Right lung (tissue), 5 donors: ENCODE data around the gene MYBBP1A. TPM values are rescaled to one million over a fixed set of nuclear protein-coding genes. Genes with fewer than 3 reads are reported as not detected.

Experiments
- DNase-seq, 2 donors: peaks; one replicate each; pipeline ENCODE4 v3.0.0-alpha.2; 2013
- polyA plus RNA-seq, 5 donors: library from polyadenylated mRNA; unstranded; fragments of 120-200 nt; gene quantifications; one replicate each; pipeline versions ENCODE4 v1.2.1 to v1.2.3, GENCODE V29; 2013; ENCODE audit warnings: inconsistent platforms in 1 of 5, low replicate concordance in 1 of 5; ENCODE audit not compliant: insufficient read length in 5 of 5, insufficient read depth in 1 of 5

Gene MYBBP1A
- polyA plus RNA-seq, 5 donors = 29.0 to 51.0 (median 35.3) TPM

DNA sequence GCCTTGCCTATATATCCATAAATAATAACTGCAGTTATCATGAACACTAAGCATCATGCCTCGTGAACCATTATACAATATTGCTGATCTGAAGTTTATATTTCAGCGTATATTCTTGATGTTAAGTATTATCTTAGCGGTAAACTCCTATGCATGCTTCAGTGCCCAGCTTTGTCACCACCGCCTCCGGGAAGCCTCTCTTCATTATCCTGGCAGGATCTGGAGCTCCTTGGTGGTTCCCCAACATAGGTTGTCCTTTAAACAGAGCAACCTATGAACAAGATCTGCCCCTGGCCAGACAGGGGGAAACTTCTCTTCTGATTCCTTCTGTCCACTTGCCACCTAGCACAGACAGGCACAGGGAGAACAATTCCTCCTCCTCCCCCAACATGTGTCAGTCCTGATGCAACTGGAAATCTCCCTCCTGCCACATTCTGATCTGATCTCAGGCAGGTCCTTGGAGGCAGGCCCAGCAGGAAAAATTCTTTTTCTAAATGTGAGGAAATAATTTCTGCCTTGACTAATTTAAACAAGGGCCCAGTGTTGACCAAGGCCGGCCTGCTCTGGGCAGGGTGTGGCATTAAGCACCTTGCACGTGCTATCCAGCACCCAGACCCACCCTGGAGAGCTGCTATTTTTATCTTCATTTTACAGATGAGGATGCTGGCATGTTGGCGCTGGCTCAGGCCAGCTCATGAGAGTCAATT is 34.1 kb downstream of the MYBBP1A start:
- DNase-seq = peak in 1 of 2 donors; percentile 53

DNA sequence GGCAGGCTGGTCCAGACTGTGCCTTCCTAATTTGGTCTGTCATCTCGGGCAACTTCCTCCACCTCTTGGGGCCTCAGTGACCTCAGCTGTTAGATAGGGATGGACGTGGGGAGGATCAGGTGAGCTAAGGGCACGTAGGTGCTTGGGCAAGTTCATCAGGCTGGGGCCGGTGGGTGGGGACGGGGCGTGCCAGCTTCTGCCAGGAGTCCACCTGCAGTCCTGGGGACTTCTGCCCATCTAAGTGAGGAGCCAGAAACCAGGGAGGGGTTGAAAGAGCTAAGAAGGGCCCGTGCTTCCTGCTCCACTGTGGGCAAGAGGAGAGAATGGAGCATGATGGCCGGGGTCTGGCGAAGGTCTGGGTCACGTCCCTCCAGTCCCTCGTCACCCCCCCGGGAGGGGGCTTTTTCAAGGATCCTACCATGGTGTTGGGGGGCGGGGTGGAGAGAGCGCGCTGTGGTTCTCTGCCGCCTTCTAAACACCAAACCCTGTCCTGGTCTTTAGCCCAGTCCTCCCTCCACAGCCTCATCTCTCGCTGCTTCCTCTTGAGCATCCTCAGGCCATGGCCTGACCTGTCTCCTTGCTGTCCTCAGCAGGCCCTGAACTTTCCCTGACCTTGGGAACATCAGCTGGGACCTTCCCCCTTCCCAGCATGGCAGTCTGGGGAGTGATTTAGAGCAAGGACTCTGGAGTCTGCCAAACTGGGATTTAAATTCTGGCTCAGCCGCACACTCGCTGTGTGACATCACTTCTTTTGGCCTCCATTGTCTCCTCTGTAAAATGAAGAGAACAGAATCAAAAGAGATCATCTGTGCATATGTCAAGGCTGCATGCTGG is 34.9 kb downstream of the MYBBP1A start:
- no peak for DNase-seq

DNA sequence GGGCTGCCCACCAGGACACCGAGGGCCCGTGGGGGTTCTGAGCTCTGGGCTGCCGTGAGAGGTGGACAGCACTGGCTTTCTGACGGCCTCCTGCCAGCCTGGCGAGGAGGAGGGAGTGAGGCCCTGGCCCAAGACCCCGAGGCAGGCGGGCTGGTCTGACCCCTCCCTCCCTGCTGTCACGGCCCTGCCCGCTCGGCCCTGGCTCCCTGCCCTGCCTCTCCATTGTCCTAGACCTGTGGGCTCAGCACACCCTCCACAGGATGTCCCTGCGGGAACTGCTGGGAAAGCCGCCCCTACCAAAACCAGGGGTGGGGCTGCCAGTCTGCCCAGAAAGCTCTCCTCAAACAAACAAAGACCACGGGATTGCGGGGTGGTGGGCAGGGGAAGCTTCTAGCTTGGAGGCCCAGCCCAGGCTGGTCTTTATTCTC is 35.8 kb downstream of the MYBBP1A start:
- peak in 1 of 2 donors; percentile 50 for DNase-seq

DNA sequence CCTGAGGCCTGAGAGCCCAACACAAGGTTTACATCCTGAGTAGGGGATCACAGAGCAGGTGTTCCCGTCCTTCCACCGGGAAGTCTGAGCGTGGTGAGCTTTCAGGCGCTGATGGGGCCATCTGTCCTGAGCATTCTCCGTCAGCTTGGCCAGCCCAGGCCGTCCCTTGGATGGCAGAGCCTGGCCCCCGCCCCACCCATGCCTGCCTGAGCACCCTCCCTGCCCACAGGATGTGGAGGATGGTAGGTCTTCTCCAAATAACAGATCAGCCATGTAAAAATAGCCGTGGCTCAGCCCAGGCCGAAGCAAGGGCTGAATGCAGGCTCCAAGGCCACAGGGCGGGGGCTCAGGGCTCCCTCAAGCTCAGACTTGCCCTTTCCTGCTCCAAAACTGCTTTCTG is 36.3 kb downstream of the MYBBP1A start:
- DNase-seq = no peak

DNA sequence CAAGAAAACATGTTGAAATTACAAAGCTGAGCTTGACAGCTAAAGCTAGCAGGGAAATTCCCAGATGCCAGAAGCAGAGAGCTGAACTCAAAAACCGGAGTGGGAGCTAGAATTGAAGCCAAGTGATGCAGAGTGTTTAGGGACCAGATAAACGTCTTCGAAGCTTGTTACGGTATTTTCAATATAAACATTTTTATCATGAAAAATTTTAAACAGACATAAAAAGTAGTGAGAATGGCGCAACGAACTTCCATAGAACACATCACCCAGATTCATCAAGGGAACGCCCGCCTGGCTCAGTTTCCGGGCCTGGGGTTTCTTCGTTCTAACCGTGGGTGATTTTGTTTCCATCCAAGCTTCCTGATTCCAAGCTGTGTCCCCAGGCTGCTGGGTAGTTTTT is 38.4 kb downstream of the MYBBP1A start:
- DNase-seq = peak in 1 of 2 donors; percentile 79

DNA sequence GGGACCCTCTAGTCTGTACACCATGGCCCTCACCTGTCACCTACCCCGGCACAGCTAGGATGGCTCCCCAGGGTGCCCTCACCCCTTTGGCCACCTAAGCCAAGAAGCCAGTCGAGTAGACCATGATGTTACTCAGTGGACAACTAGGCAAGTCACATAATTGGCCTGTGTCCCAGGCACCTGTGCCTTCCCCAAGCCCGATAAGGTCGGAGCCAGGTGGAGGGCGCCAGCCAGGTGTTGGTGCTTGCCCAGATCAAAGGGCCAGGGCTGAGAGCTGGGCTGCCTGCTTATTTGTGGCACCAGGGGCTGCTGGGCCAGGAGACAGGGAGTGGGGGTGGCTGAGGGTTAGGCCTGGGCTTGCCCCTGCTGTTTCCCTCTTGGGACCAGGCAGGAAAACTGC is 39.7 kb downstream of the MYBBP1A start:
- DNase-seq = no peak

DNA sequence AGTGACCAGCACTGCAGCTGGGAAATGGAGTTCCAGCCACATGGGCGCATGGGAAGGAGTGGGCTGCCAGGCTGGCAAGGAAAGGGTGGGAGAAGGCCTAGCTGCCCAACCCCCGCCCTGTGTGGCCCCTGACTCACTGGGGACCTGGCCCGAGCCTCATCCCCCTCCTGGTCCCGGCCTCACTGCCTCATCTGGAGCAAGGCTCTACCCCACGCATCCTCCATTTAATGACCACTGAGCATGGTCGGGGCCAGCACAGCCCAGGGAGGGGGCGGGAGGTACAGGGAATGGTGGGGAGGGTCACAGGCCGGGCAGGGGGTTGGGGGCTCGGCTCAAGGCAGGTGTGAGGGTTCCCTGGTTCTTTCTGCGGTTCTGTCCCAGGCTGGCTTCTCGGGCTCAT is 40.4 kb downstream of the MYBBP1A start:
- DNase-seq = no peak

DNA sequence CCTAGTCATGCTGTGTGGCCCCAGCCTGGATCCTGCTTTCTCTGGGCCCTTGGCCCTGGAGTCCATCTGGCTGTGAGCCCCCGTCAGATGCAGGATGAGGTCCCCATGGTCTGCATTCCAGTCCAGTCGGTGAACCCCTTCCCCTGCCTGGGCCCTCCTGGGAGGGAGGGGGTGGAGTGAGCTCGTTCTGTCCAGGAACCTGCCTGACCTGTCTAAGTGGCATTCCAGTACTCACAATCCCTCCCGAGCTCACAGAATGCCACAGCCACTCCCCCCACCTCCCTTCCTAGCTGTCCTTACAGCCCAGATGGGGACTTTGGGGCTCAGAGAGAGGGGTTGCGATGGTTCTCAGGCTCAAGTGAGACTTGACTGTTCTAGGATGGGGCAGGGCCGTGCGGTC is 41.0 kb downstream of the MYBBP1A start:
- peak; percentile 66 to 71 for DNase-seq

DNA sequence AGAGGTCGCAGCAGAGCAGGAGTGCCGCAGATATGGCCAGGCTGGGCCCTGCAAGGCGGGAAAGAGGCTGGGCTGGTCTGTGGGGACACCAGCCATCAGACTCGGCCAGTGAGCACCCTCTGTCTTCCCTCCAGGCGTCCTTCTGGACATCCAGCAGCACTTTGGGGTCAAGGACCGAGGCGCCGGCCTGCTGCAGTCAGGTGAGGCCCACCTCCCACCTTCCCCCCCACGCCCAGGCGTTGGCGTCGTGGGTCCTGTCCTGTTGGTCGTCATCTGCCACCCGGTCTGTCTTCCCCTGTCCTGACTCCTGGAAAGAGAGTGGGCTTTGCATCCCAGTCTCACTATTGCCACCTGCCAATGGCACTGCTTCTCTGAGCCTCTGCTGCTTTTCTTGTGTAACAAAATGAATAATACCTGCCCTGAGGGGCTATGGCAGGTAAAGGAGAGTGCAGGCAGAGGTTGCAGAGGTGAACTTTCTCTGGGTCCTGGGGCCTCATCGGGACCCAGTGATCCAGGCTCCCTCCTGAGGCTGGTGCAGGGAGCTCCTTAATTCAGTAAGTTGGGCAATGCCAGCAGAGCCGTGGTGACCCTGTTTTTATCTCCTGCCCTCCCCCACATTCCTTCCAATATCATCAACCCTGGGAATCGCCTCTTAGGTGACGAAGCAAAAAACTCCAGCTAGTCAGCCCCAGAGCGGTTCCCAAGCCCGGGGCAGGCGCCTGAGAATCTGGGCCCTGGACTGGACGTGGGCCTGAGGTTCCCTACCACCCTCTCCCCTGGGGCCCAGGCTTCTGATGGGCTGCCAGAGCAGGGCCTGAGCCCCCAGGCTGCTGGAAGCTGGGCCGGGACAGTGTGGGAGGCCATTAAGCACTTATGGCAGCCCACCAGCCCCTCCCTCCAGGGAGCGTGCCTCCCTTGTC is 41.8 kb downstream of the MYBBP1A start:
- no peak for DNase-seq

DNA sequence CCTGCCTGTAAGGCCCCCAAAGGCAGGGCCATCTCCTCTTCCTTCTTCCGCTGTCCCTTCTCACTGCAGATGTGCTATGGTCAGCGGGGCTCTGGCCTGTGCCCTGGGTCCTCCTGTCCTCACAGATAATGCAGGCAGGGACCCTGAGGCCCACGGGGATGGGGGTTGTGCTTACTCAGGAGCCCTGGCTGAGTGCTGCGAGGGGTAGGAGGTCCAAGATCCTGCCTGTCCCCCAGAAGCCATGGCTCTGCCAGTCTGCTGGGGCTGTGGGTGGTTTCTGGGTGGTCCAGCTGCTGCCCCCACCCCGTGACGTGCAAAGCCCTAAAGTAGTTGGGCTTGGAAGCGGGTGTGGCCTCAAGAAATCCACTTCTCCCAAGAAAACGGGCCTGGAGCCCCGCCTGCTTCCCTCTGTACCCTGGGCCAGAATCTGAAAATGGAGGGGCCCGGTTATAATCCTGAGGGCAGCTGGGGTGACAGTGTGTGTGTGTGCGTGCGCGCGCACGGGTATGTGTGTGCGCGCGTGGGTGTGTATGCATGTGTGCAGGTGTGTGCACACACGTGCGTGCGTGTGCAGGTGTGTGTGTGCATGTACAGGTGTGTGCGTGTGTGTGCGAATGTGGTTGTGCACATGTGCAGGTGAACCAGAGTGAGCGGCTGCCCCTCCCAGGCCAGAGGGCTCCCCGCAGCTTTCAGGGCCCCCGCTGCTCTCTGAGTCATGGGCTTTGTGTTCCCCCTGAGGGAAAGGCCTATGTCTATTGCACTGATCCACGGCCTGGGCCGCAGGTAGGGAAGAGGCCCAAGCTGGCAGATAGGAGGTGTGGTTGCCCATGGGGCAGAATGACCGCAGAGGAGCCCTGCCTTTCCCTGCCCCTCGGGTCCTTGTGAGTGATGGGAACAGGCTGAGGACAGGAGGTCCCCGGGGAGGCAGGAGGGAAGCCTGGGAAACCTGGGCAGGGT is 42.8 kb downstream of the MYBBP1A start:
- no peak for DNase-seq

DNA sequence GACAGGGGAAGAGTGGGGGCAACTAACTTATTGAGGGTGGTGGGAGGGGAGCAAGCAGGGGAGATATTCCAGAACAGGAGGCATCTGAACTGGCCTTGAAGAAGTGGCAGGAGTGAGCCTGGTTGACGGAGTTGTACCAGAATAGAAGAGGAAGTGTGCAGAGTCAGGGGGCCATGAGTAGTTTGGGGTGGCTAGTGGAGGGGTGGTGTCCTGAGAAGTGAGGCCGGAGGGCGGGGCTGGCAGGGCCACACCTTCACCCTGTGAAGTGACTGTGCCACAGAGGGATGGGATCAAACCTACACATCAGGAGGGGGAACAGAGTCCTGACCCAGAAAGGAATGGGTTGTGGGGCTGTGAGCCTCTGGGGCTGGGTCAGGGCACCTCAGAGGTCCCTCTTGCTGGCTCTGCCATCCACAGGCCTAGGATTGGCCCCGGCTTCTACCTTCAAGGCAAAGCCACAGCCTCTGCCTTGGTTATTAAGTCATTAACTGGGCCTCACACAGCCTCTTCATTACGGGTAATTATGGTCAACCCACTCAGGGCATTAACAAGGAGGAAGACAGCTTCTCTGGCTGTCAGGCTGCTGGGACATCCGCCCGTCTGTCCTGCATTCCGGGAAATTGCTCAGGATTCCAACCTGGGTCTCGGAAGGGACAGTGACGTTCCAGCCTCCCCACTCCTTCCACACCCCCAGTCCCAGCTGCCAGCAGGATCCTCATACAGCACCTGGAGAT is 43.8 kb downstream of the MYBBP1A start:
- no peak for DNase-seq

DNA sequence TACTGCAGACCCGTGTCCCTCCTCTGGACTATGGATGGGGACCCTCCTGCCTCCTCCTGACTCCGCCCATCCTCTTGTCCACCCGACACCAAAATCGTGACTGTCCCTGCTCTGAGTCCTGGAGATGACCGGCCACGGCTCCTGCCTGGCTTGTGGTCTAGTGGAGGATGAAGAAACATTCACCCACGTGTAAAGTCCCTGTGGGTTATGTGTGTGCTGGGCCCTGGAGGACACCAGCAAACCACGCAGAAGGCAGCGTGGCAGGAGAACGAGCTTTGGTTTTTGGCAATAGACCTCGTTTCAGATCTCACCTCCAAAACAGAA is 44.6 kb downstream of the MYBBP1A start:
- no peak for DNase-seq

DNA sequence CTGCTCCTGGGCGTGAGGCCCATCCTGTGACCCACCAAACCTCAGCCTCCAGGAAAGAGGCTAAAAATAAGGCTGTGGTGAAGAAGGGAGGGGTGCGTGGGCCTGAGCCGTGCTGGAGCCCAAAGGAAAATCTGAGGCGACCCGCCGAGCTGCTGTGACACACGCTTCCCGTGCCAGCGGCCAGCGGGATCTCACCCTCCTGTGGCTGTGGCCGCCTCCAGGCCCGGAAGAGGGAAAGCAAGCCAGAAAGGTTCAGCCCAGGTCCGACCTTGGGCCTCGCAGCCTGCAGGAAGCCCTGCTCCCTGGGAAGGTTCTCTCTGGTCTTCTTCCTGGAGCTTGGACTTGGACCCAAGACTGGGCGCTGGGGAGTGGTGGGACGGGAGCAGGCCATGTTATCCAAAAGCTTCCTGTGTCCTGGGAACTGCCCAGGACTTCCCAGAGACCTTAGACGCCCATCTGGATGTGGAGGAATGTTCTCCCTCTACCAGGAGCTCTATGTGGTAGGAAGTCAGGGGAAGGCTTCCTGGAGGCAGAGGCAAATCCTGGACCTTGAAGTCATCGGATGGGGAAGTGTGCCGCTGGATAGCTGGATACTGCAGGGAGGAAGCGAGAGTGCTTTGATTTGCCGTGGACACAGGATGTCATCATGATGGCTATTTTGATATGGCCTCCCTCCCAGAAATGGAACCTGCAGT is 45.1 kb downstream of the MYBBP1A start:
- no peak for DNase-seq

DNA sequence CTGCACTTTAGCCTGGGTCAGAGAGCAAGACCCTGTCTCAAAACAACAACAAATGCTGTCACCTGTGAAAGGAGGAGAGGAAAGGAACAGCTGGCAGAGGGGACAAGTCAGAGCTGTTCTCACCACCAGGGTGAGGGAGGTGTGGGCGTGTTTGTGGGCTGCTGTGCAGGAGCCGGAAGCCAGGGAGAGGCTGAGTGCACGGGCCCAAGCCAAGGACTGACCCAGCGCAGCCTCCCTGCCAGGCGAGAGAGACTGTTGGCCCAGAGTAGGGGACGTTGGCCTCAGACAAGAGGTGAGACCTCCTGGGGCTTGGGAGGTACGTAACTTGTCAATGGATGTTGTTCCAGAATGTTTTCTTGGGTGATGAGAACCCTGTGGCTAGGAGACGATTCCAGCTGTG is 45.8 kb downstream of the MYBBP1A start:
- no peak for DNase-seq

DNA sequence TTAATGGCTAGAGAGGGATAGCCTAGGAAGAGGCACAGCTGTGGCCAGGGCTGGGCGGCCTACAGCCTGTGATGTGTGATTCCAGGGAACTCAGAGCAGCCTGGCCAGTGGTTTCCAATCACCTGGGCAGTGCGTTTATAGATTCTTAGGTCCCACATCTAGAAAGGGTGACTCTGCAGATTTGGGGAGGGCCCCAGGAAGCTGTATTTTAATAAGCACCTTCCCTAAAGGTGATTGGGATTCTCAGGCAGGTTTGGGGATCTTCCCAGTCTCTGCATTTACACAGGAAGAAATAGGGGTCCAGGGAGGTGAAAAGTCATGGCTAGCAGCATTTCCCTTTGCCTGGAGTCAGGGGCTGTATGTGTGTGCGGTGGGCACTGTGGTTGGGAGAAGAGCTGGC is 47.0 kb downstream of the MYBBP1A start:
- no peak for DNase-seq

DNA sequence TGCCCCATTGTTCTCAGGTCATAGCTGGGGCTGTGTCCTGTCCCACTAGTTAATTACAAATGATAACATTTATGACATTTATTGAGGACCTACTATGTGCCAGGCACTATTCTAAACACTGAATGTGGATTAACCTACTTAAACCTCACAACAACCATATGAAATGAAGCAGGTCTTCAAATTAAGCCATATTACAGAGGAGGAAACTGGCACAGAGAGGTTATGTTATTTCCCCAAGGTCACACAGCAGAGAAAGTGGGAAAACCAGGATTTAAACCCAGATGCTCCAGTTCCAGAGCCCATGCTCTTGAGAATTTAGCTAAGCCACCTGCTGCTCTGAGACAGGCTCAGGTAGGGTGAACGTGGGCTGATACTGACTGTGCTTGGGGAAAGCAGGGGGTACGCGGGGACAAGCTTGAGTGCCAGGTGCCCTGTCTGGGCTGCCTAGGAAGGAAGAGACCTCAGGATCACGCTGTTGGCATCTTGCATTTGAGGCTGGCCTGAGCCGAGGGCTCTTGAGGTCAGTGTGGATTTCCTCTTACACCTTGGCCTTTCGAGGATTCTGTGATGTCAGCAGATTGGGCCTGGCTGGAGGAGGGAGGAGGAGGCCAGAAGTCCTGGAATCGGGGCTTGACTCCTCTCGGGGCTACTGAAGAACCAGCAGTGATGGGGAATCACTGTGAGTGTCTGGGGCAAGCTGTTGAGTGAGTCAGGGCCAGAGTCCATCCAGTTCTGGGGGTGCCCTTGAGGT is 47.6 kb downstream of the MYBBP1A start:
- no peak for DNase-seq

DNA sequence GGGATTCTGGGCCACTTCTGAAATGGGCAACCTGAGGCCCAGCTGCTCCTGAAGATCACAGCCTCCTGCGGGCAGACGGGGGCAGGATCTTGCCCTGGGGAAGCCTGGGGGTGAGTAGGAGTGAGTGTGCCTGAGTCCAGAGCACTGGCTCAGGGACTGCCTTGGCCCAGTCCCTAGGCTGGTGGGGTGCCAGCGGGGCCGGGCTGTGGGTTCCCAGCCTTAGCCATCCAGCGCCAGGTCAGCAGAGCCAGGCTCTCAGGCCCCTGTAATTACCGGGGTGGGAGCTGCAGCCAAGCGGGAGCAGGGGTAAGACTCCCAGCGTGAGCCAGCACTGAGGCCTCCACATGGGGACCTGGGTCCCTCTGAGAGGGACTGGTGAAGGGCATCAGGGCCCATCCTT is 48.3 kb downstream of the MYBBP1A start:
- no peak for DNase-seq

DNA sequence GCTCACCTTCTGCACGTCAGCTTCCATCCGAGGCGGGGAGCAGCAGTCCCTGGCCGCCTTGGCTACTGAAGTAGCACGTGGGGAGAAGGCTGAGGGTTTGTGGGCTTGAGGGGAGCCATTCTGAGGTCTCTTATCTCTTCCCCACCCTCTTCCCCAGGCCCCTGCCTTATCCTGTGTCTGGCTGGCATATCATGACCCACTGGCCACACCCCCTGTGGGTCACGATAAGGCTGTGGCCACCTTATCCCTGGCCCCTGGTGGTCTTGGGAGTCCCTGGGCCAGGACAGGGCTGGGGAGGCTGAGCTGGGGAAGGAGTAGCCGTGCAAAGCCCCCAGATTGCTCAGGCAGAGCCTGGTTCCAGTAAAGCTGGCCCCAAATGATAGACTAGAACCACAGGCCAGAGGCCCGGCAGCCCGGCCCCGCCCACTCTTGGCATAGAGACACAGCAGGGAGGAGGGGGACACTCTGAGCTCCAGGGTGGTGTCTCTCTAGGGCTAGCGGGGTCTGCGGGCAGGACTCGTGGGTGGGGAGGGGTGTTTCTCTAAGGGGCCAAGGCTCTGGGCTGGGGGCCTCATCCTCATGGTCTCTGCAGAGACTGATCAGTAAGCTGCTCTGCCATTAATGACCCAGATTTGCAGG is 48.9 kb downstream of the MYBBP1A start:
- no peak for DNase-seq

DNA sequence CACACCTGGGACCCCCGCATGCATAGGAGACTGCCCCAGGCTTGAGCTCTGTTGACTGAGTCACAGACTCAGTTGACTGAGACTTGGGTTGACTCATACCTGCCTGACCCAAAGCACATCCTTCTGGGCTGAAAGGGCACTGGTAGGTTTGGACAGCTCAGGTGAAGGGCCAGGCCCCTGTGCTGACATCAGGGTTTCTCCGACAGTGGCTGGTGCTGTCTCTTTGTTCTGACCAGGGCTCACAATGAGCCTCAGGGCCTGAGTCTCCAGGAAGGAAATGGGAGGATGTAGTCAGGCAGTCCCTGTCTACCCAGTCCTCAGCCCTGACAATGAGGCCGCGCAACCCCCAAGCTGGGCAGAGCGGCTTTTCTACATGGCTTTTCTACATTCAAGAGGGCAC is 50.0 kb downstream of the MYBBP1A start:
- DNase-seq = no peak
